HG02970 (cell line): ENCODE measurements around the gene FAM180B.

Experiments used
- ATAC-seq: cut with Tn5 transposase; IDR thresholded peaks from one replicate; pipeline ENCODE4 v1.9.1; 2021; ENCODE audit warnings: mild to moderate bottlenecking, moderate library complexity, moderate number of reproducible peaks; ENCODE audit not compliant: unreplicated experiment, low FRiP score

Gene FAM180B

GRCh38 chr11:47566149-47566698, 20.3 kb upstream of the FAM180B start:
- no peak for ATAC-seq

GRCh38 chr11:47569646-47570045, 16.8 kb upstream of the FAM180B start:
- ATAC-seq = no peak

- no peak for ATAC-seq
Measured at GRCh38 chr11:47570651-47571356, 15.7 kb upstream of the FAM180B start.

GRCh38 chr11:47571357-47571729, 15.1 kb upstream of the FAM180B start:
- ATAC-seq = no peak

- ATAC-seq = no peak
Measured at GRCh38 chr11:47571895-47572294, 14.6 kb upstream of the FAM180B start.

- ATAC-seq = no peak
Measured at GRCh38 chr11:47572715-47573255, 13.7 kb upstream of the FAM180B start.

GRCh38 chr11:47573321-47573720, 13.2 kb upstream of the FAM180B start:
- no peak for ATAC-seq

- ATAC-seq = no peak
Measured at GRCh38 chr11:47577460-47578041, 8.9 kb upstream of the FAM180B start.

GRCh38 chr11:47578524-47579494, 7.7 kb upstream of the FAM180B start, which contains the start of the genes KBTBD4 and NDUFS3:
TSS of gene KBTBD4 (minus strand) at chr11:47578970. CDS start at chr11:47578951, 19 bp downstream.
TSS of gene NDUFS3 (plus strand) at chr11:47579074. CDS start at chr11:47579092, 18 bp downstream.
- ATAC-seq = peak; percentile 85

- ATAC-seq = no peak
Measured at GRCh38 chr11:47583844-47584243, 2.6 kb upstream of the FAM180B start.

GRCh38 chr11:47587039-47587716, 700 bp downstream of the FAM180B start:
- no peak for ATAC-seq

GRCh38 chr11:47587723-47588326, 1.3 kb downstream of the FAM180B start:
- no peak for ATAC-seq

- ATAC-seq = no peak
Measured at GRCh38 chr11:47589118-47589517, 2.6 kb downstream of the FAM180B start.

- ATAC-seq = no peak
Measured at GRCh38 chr11:47589584-47589976, 3.1 kb downstream of the FAM180B start.

- ATAC-seq = no peak
Measured at GRCh38 chr11:47589977-47590861, 3.7 kb downstream of the FAM180B start.

GRCh38 chr11:47591764-47592163, 5.3 kb downstream of the FAM180B start:
- no peak for ATAC-seq

GRCh38 chr11:47592251-47592650, 5.8 kb downstream of the FAM180B start:
- no peak for ATAC-seq

GRCh38 chr11:47592970-47593369, 6.5 kb downstream of the FAM180B start:
- ATAC-seq = no peak
